ENCODE data around the gene PPA1.
"Not testable (repeated sequence)": the region's sequence is repeated elsewhere in the genome, so short reads cannot be mapped to it uniquely, and the experiment has no call there.

Gene PPA1

DNA sequence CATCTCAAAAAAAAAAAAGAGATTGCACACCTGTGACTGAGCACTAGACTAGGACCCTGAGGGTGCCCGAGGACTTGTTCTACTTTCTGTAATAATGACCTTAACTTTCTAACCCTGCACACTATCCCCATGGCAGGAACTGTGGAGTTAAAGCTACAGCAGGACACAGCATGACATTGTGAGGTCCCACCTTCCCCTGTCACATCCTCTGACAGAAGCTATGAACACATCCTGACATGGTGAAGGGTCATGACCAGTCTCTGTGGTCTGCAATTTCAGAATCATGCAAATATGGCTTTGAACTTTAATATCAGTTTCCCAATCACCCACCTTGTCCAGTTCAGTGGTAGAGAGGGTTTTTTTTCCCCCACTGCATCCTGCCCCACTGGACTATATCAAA lies 44.5 kb downstream of the PPA1 start:
- TF ChIP-seq, protein P1, sequence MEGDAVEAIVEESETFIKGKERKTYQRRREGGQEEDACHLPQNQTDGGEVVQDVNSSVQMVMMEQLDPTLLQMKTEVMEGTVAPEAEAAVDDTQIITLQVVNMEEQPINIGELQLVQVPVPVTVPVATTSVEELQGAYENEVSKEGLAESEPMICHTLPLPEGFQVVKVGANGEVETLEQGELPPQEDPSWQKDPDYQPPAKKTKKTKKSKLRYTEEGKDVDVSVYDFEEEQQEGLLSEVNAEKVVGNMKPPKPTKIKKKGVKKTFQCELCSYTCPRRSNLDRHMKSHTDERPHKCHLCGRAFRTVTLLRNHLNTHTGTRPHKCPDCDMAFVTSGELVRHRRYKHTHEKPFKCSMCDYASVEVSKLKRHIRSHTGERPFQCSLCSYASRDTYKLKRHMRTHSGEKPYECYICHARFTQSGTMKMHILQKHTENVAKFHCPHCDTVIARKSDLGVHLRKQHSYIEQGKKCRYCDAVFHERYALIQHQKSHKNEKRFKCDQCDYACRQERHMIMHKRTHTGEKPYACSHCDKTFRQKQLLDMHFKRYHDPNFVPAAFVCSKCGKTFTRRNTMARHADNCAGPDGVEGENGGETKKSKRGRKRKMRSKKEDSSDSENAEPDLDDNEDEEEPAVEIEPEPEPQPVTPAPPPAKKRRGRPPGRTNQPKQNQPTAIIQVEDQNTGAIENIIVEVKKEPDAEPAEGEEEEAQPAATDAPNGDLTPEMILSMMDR (conservative IDR thresholded peaks at IDR 0.05) = no peak
- no peak for TF ChIP-seq ZFX (IDR thresholded peaks at IDR 0.05)
- no peak overlapping the region for H3K27ac ChIP-seq

DNA sequence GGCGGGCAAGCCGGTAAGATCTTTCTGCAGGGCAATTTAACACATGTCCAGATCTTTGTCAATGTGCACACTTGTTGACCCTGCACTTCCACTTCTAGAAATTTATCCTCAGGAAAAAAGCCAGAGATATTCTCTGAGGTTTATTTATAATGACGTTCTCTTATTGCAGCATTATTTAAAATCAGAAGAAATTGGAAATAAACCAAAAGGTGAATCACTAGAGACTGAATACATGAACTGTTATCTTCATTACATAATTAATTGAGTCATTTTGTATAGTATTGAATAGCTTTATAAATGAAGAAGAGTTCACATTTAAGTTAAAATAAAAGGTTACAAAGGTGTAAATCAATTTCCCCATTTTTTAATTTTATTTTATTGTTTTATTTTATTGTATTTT lies 46.7 kb downstream of the PPA1 start:
- no peak overlapping the region for H3K27ac ChIP-seq
- TF ChIP-seq ZFX (IDR thresholded peaks at IDR 0.05) = no peak
- TF ChIP-seq, protein P1 (conservative IDR thresholded peaks at IDR 0.05) = no peak

DNA sequence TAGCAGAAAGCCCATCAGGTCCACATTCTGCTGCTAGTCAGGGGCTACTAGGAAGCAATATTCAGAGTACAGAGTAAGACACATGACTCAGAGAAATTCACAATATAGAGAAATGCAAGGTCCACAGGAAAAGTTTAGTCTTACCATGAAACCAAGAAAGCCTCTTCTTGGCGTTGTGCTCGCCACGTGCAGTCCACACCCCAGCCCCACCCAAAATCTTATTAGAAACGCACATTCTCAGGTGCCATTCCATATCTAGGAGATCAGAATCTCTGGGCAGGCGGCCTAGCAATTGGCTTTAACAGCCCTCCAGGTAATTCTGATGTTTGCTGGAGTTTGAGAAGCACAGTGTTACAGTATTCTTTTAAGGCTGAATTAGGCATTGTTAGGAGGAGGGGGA lies 47.1 kb downstream of the PPA1 start:
- H3K27ac ChIP-seq = no peak overlapping the region
- TF ChIP-seq, protein P1 (conservative IDR thresholded peaks at IDR 0.05) = no peak
- no peak for TF ChIP-seq ZFX (IDR thresholded peaks at IDR 0.05)

DNA sequence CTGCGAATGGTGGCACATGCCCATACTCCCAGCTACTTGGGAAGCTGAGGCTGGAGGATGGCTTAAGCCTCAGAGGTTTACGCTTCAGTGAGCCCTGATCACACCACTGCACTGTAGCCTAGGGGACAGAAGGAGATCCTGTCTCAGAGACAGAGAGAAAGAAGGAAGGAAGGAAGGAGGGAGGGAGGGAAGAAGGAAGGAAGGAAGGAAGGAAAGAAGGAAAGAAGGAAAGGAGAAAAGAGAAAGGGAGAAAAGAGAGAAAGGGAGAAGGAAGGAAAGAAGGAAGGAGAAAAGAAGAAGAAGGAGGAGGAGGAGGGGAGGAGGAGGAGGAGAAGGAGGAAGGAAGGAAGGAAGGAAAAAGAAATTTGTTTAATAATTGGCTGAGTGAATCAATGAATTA lies 49.9 kb downstream of the PPA1 start:
- TF ChIP-seq, protein P1 (conservative IDR thresholded peaks at IDR 0.05) = no peak
- TF ChIP-seq ZFX (IDR thresholded peaks at IDR 0.05) = no peak
- no peak overlapping the region for H3K27ac ChIP-seq

GRCh38 chr10:70179209-70179608 lies 54.0 kb downstream of the PPA1 start:
- H3K27ac ChIP-seq = not testable (repeated sequence)

- no peak overlapping the region for H3K27ac ChIP-seq
- TF ChIP-seq ZFX (IDR thresholded peaks at IDR 0.05) = no peak
- TF ChIP-seq, protein P1 (conservative IDR thresholded peaks at IDR 0.05) = no peak
Observed at GRCh38 chr10:70178139-70178725, 55.0 kb downstream of the PPA1 start.

DNA sequence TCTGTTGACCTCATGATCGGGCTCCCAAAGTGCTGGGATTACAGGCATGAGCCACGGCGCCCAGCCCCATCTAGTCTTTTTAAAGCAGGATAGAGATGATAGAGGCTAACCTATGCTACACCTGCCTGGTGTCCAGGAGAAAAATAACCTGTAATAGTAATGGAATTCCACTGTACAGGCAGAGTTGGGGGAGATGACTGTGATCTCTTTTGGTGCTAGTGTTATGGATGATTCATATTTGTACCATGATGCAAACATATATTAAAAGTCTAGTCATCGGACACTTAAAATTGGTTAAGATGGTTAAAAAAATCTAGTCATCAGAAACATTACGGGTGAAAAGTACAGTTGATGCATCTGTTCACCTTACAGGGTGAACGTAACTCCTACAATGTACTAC lies 56.8 kb downstream of the PPA1 start:
- TF ChIP-seq ZFX (IDR thresholded peaks at IDR 0.05) = no peak
- TF ChIP-seq, protein P1 (conservative IDR thresholded peaks at IDR 0.05) = no peak
- no peak overlapping the region for H3K27ac ChIP-seq

DNA sequence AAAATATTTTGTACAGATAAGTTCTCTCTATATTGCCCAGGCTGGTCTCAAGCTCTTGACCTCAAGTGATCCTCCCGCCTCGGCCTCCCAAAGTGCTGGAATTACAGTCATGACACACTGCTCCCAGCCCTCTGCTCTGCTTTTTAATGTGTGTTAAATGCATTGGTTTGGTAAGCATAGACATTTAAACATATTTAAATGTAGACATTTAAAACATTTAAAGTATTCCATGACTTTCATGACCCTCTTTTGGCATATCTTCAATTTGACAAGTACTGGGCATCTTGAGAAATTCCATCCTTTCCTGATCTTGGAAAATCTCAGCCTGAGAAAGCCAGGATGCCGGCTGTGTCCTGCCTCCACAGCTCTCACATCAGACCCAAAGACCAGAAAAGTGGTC lies 57.7 kb downstream of the PPA1 start:
- no peak for TF ChIP-seq ZFX (IDR thresholded peaks at IDR 0.05)
- TF ChIP-seq, protein P1 (conservative IDR thresholded peaks at IDR 0.05) = no peak
- no peak overlapping the region for H3K27ac ChIP-seq

Measured in C4-2B (cell line).